Daoy (cell line): ENCODE measurements around the gene WDR41. TPM values are rescaled to one million over a fixed set of nuclear protein-coding genes. Genes with fewer than 3 reads are reported as not detected.
A peak's percentile ranks its signal among the peaks of the same experiment; 100 is the strongest.

Experiments used
- DNase-seq: peaks from one replicate; pipeline ENCODE4 v3.0.0-alpha.2; 2015; ENCODE audit warnings: low read depth
- total RNA-seq: library from RNA; depleted of rRNA; stranded (reverse); fragments of >200 nt; shearing (Covaris generic); gene quantifications from 2 replicates; pipeline ENCODE4 v1.2.3, GENCODE V29; 2014

The WDR41 gene
- total RNA-seq, 1 experiment from 2014 or later, result 90.8 TPM

- DNase-seq, result no peak
These were observed 43.3 kb downstream of the WDR41 start for GRCh38 chr5:77448831-77449230.

- no peak for DNase-seq
These were observed 47.8 kb downstream of the WDR41 start for GRCh38 chr5:77444356-77444755.

- DNase-seq, result no peak
These were observed 48.4 kb downstream of the WDR41 start for GRCh38 chr5:77443670-77444069.

GRCh38 chr5:77438071-77438470, 54.0 kb downstream of the WDR41 start:
- DNase-seq, result no peak

- DNase-seq, result no peak
These were observed 54.9 kb downstream of the WDR41 start for GRCh38 chr5:77437194-77437593.

- DNase-seq, result no peak
These were observed 60.4 kb downstream of the WDR41 start for GRCh38 chr5:77431719-77432118.

GRCh38 chr5:77431286-77431685, 60.8 kb downstream of the WDR41 start:
- peak; percentile 17 for DNase-seq

- no peak for DNase-seq
These were observed 61.4 kb downstream of the WDR41 start for GRCh38 chr5:77430726-77431125.

GRCh38 chr5:77428526-77428925, 63.6 kb downstream of the WDR41 start:
- DNase-seq, result no peak

- no peak for DNase-seq
These were observed 64.1 kb downstream of the WDR41 start for GRCh38 chr5:77427998-77428397.

- peak; percentile 41 for DNase-seq
These were observed 65.4 kb downstream of the WDR41 start for GRCh38 chr5:77426670-77427069.

- DNase-seq, result no peak
These were observed 66.0 kb downstream of the WDR41 start for GRCh38 chr5:77425998-77426659.

- no peak for DNase-seq
These were observed 66.7 kb downstream of the WDR41 start for GRCh38 chr5:77425420-77425819.

GRCh38 chr5:77424921-77425320, 67.2 kb downstream of the WDR41 start:
- DNase-seq, result no peak

- no peak for DNase-seq
These were observed 68.9 kb downstream of the WDR41 start for GRCh38 chr5:77423022-77423750.

GRCh38 chr5:77420940-77421339, 71.2 kb downstream of the WDR41 start:
- DNase-seq, result no peak

GRCh38 chr5:77419644-77420582, 72.2 kb downstream of the WDR41 start:
- no peak for DNase-seq

- peak; percentile 32 for DNase-seq
These were observed 73.2 kb downstream of the WDR41 start for GRCh38 chr5:77418601-77419581.

- DNase-seq, result no peak
These were observed 74.0 kb downstream of the WDR41 start for GRCh38 chr5:77418162-77418561.

GRCh38 chr5:77413049-77413448, 79.1 kb downstream of the WDR41 start:
- no peak for DNase-seq
